CD14-positive monocyte (primary cell): ENCODE results near the gene TUBGCP5. TPM values are rescaled to one million over a fixed set of nuclear protein-coding genes. Genes with fewer than 3 reads are reported as not detected.

Experiments used
- DNase-seq, 3 donors: peaks; one replicate each; pipeline ENCODE4 v3.0.0-alpha.2; 2011 to 2022
- H2AFZ ChIP-seq: 2 replicates; pipeline ENCODE4 v1.6.0; 2012; ENCODE audit warnings: mild to moderate bottlenecking, low read depth, low read length, inconsistent platforms; ENCODE audit not compliant: insufficient read depth, poor library complexity, severe bottlenecking
- H3K27ac ChIP-seq, 2 donors: 1 replicate in 1 of 2; 2 replicates in 1 of 2; pipeline ENCODE4 v1.5.1; 2012 to 2013; ENCODE audit warnings: low read length in 2 of 2, control low read depth in 1 of 2, inconsistent platforms in 1 of 2, low read depth in 1 of 2, mild to moderate bottlenecking in 1 of 2
- H3K27me3 ChIP-seq, 2 donors: one replicate each; pipeline versions ENCODE4 v1.6.0 to v1.6.1; 2011 to 2013; ENCODE audit warnings: low read length in 2 of 2; ENCODE audit not compliant: control insufficient read depth in 2 of 2, insufficient read depth in 2 of 2
- H3K36me3 ChIP-seq, 2 donors: replicated peaks in 1 of 2; 1 replicate in 1 of 2; 2 replicates in 1 of 2; pipeline versions ENCODE4 v1.5.1 to v1.6.1; 2012 to 2013; ENCODE audit warnings: low read length in 2 of 2, control low read depth in 1 of 2, inconsistent platforms in 1 of 2, mild to moderate bottlenecking in 1 of 2; ENCODE audit not compliant: insufficient read depth in 2 of 2, control insufficient read depth in 1 of 2
- H3K4me1 ChIP-seq, 2 donors: 1 replicate in 1 of 2; 2 replicates in 1 of 2; pipeline versions ENCODE4 v1.5.1 to v1.6.1; 2012 to 2013; ENCODE audit warnings: low read length in 2 of 2, control low read depth in 1 of 2, inconsistent platforms in 1 of 2, mild to moderate bottlenecking in 1 of 2, moderate library complexity in 1 of 2; ENCODE audit not compliant: insufficient read depth in 2 of 2, control insufficient read depth in 1 of 2
- H3K4me2 ChIP-seq: replicated peaks from 2 replicates; pipeline ENCODE3; 2012; ENCODE audit warnings: low read length, moderate library complexity, mild to moderate bottlenecking; ENCODE audit not compliant: poor library complexity, severe bottlenecking; ENCODE audit errors: extremely low read depth
- H3K4me3 ChIP-seq, 3 experiments: fragments of 200-600 bp in 1 of 3; sonication (generic) in 1 of 3; replicated peaks in 1 of 3; 1 replicate in 2 of 3; 2 replicates in 1 of 3; pipeline ENCODE4 v1.5.1; 2011 to 2013; ENCODE audit warnings: low read length in 3 of 3, mild to moderate bottlenecking in 3 of 3, control low read depth in 2 of 3, low read depth in 2 of 3, inconsistent platforms in 1 of 3, moderate library complexity in 1 of 3
- H3K79me2 ChIP-seq: 2 replicates; pipeline ENCODE4 v1.6.0; 2012; ENCODE audit warnings: mild to moderate bottlenecking, control low read depth, inconsistent platforms, low read length, moderate library complexity; ENCODE audit not compliant: insufficient read depth
- H3K9ac ChIP-seq: 2 replicates; pipeline ENCODE4 v1.6.0; 2017; ENCODE audit warnings: low read length, mild to moderate bottlenecking; ENCODE audit not compliant: insufficient read depth, poor library complexity, severe bottlenecking
- H3K9me3 ChIP-seq, 2 donors: replicated peaks in 1 of 2; 1 replicate in 1 of 2; 2 replicates in 1 of 2; pipeline versions ENCODE4 v1.5.1 to v1.6.1; 2012 to 2013; ENCODE audit warnings: low read length in 2 of 2, control low read depth in 1 of 2; ENCODE audit not compliant: control insufficient read depth in 1 of 2, insufficient read depth in 1 of 2
- H4K20me1 ChIP-seq: 2 replicates; pipeline ENCODE4 v1.6.0; 2012; ENCODE audit warnings: mild to moderate bottlenecking, low read length, control low read depth, moderate library complexity; ENCODE audit not compliant: insufficient read depth
- H3K27ac Mint-ChIP-seq, 7 donors: one replicate each; pipeline ENCODE4 v1.8.0; 2020; ENCODE audit warnings: mild to moderate bottlenecking in 7 of 7, mixed read lengths in 7 of 7, moderate library complexity in 6 of 7, inconsistent platforms in 2 of 7
- H3K27me3 Mint-ChIP-seq, 3 donors: one replicate each; pipeline ENCODE4 v1.8.0; 2021 to 2022; ENCODE audit warnings: low read depth in 3 of 3, mild to moderate bottlenecking in 3 of 3, mixed read lengths in 3 of 3, moderate library complexity in 3 of 3, inconsistent platforms in 1 of 3
- H3K36me3 Mint-ChIP-seq, 2 donors: one replicate each; pipeline ENCODE4 v1.8.0; 2020; ENCODE audit warnings: mixed read lengths in 2 of 2, inconsistent platforms in 1 of 2, mild to moderate bottlenecking in 1 of 2
- H3K4me1 Mint-ChIP-seq: one replicate; pipeline ENCODE4 v1.8.0; 2020; ENCODE audit warnings: mild to moderate bottlenecking, mixed read lengths
- H3K4me3 Mint-ChIP-seq, 2 donors: one replicate each; pipeline ENCODE4 v1.8.0; 2020; ENCODE audit warnings: mild to moderate bottlenecking in 2 of 2, mixed read lengths in 2 of 2, moderate library complexity in 1 of 2
- H3K9me3 Mint-ChIP-seq, 7 donors: one replicate each; pipeline ENCODE4 v1.8.0; 2020 to 2022; ENCODE audit warnings: mixed read lengths in 7 of 7, mild to moderate bottlenecking in 6 of 7, moderate library complexity in 6 of 7, inconsistent platforms in 2 of 7
- CTCF ChIP-seq: fragments of 200-600 bp; IDR thresholded peaks from one replicate; pipeline ENCODE4 v1.8.0; 2022; ENCODE audit warnings: antibody characterized with exemption, mild to moderate bottlenecking
- WGBS: methylation state at CpG from one replicate; pipeline ENCODE4 v1.1.5; 2013; ENCODE audit warnings: missing lambda C conversion rate; ENCODE audit not compliant: insufficient coverage; 5-methylcytosine and 5-hydroxymethylcytosine counted together
- intact Hi-C, 2 donors: fragments of 100-400 bp; cut with micrococcal nuclease; formaldehyde crosslinking; loops; one replicate each; pipeline versions ENCODE4 v1.15.0 to v1.15.1; 2023
- polyA plus RNA-seq, 3 donors: library from polyadenylated mRNA; depleted of rRNA in 1 of 3; unstranded in 2 of 3; stranded (reverse) in 1 of 3; fragments of 300-500 nt in 2 of 3; fragments of >200 nt in 1 of 3; fragmentation: Illumina TruSeq in 2 of 3; gene quantifications; 1 replicate in 2 of 3; 2 replicates in 1 of 3; pipeline ENCODE4 v1.2.3, GENCODE V29; 2012 to 2021

Gene TUBGCP5
- polyA plus RNA-seq, 3 donors, result 1.4 to 5.8 (median 1.8) TPM

- H3K4me2 ChIP-seq, result no peak overlapping the region
- H3K4me3 ChIP-seq, result no peak overlapping the region
- H3K9me3 Mint-ChIP-seq, result no peaks in the 10 kb centered on the region
- peaks cover 45% of the 10 kb centered on the region for H3K4me1 Mint-ChIP-seq
- no peak overlapping the region for H3K4me3 Mint-ChIP-seq
- H3K79me2 ChIP-seq, result peaks cover 80% of the 10 kb centered on the region
- H4K20me1 ChIP-seq, result peaks cover 99% of the 10 kb centered on the region
- no peak for TF ChIP-seq CTCF
- DNase-seq, result no peak
- H3K27me3 Mint-ChIP-seq, result peaks cover 0 to 3% (median 1%) of the 10 kb centered on the region in 3 donors
- peaks cover 0 to 10% of the 10 kb centered on the region in 2 donors for H3K36me3 ChIP-seq
- no peaks in the 10 kb centered on the region for H3K27me3 ChIP-seq
- no peak overlapping the region for H2AFZ ChIP-seq
- WGBS, result 97% methylated on average over 27 of the region's 39 CpGs
- peak overlapping the region in 1 of 7 donors; percentile 76 for H3K27ac Mint-ChIP-seq
- no peak overlapping the region for H3K27ac ChIP-seq
- intact Hi-C loops, result no loop called here
- H3K9ac ChIP-seq, result no peak overlapping the region
- H3K9me3 ChIP-seq, result no peaks in the 10 kb centered on the region
- peaks cover 8 to 16% of the 10 kb centered on the region in 2 donors for H3K36me3 Mint-ChIP-seq
- H3K4me1 ChIP-seq, result peaks cover 23 to 32% of the 10 kb centered on the region in 2 donors
These were observed 87.7 kb downstream of the TUBGCP5 start for GRCh38 chr15:22951381-22952280.

GRCh38 chr15:22951031-22951380 lies 88.4 kb downstream of the TUBGCP5 start:
- H3K79me2 ChIP-seq, result peaks cover 74% of the 10 kb centered on the region
- no peak overlapping the region for H3K27ac ChIP-seq
- no peaks in the 10 kb centered on the region for H3K9me3 Mint-ChIP-seq
- no peak for TF ChIP-seq CTCF
- peaks cover 12 to 23% of the 10 kb centered on the region in 2 donors for H3K36me3 Mint-ChIP-seq
- H3K9ac ChIP-seq, result no peak overlapping the region
- H3K4me3 Mint-ChIP-seq, result no peak overlapping the region
- no peak overlapping the region for H3K27ac Mint-ChIP-seq
- H3K4me1 Mint-ChIP-seq, result peaks cover 38% of the 10 kb centered on the region
- H3K4me3 ChIP-seq, result no peak overlapping the region
- H3K4me2 ChIP-seq, result no peak overlapping the region
- H3K4me1 ChIP-seq, result peaks cover 17 to 26% of the 10 kb centered on the region in 2 donors
- WGBS, result 92% methylated on average over 16 of the region's 16 CpGs
- no peak for DNase-seq
- H4K20me1 ChIP-seq, result peaks cover 99% of the 10 kb centered on the region
- H3K9me3 ChIP-seq, result no peaks in the 10 kb centered on the region
- no peaks in the 10 kb centered on the region for H3K27me3 ChIP-seq
- peaks cover 0 to 16% of the 10 kb centered on the region in 2 donors for H3K36me3 ChIP-seq
- intact Hi-C loops, result no loop called here
- H3K27me3 Mint-ChIP-seq, result peaks cover 0 to 3% (median 1%) of the 10 kb centered on the region in 3 donors
- H2AFZ ChIP-seq, result no peak overlapping the region
